Activated naive CD4-positive, alpha-beta T cell treated with anti-CD3 and anti-CD28 coated beads, Interleukin-2, amount 50 U/mL, for 72 hours (primary cell): ENCODE data around the gene KRT81. TPM values are rescaled to one million over a fixed set of nuclear protein-coding genes. Genes with fewer than 3 reads are reported as not detected.
"Not testable (repeated sequence)": the region's sequence is repeated elsewhere in the genome, so short reads cannot be mapped to it uniquely, and the experiment has no call there.

ENCODE experiments used
- ATAC-seq, 2 donors: fragments of 150-1000 bp; cut with Tn5 transposase; 2 replicates each; pipeline ENCODE4 v1.10.0; 2021; ENCODE audit warnings: mild to moderate bottlenecking in 2 of 2, moderate library complexity in 2 of 2
- DNase-seq, 2 donors: peaks; one replicate each; pipeline ENCODE4 v3.0.0; 2021 to 2022; ENCODE audit warnings: low spot score in 2 of 2
- H3K27ac Mint-ChIP-seq, 2 donors: one replicate each; pipeline ENCODE4 v1.8.0; 2022; ENCODE audit warnings: mild to moderate bottlenecking in 2 of 2, mixed read lengths in 2 of 2
- H3K36me3 Mint-ChIP-seq, 2 donors: one replicate each; pipeline ENCODE4 v1.8.0; 2022; ENCODE audit warnings: mixed read lengths in 2 of 2
- H3K9me3 Mint-ChIP-seq, 2 donors: one replicate each; pipeline ENCODE4 v1.8.0; 2022; ENCODE audit warnings: mixed read lengths in 2 of 2
- total RNA-seq, 2 donors: library from RNA; stranded (reverse); gene quantifications; one replicate each; pipeline ENCODE4 v1.2.3, GENCODE V29; 2022

KRT81 gene
- total RNA-seq, 2 donors from 2014 or later = not detected

- Mint-ChIP-seq H3K9me3 (no peaks in the 10 kb centered on the region), H3K36me3 (no peaks in the 10 kb centered on the region), H3K27ac (no peak overlapping the region)
- DNase-seq (peak in 1 of 2 donors; percentile 26), ATAC-seq (no peak)
These were observed 24.1 kb downstream of the KRT81 start for GRCh38 chr12:52267266-52267665.

GRCh38 chr12:52266514-52266913 is 24.8 kb downstream of the KRT81 start:
- DNase-seq (peak in 1 of 2 donors; percentile 14), ATAC-seq (no peak)
- no peak overlapping the region for H3K27ac Mint-ChIP-seq
- no peaks in the 10 kb centered on the region for H3K9me3 Mint-ChIP-seq
- no peaks in the 10 kb centered on the region for H3K36me3 Mint-ChIP-seq

GRCh38 chr12:52264435-52264825 is 26.9 kb downstream of the KRT81 start:
- no peak overlapping the region for H3K27ac Mint-ChIP-seq
- DNase-seq (no peak), ATAC-seq (no peak)
- H3K36me3 Mint-ChIP-seq = peaks cover 0 to 11% of the 10 kb centered on the region in 2 donors
- H3K9me3 Mint-ChIP-seq = no peaks in the 10 kb centered on the region

- Mint-ChIP-seq H3K36me3 (peaks cover 0 to 15% of the 10 kb centered on the region in 2 donors), H3K27ac (no peak overlapping the region)
These were observed 27.4 kb downstream of the KRT81 start for GRCh38 chr12:52263761-52264434.

GRCh38 chr12:52262286-52262685 is 29.0 kb downstream of the KRT81 start:
- Mint-ChIP-seq H3K36me3 (peaks cover 0 to 15% of the 10 kb centered on the region in 2 donors), H3K9me3 (no peaks in the 10 kb centered on the region), H3K27ac (no peak overlapping the region)
- DNase-seq (peak in 1 of 2 donors; percentile 7), ATAC-seq (no peak)

More at GRCh38 chr12:52263761-52264434, 27.4 kb downstream of the KRT81 start:
- DNase-seq (peak in 1 of 2 donors; percentile 38), ATAC-seq (no peak)
- no peaks in the 10 kb centered on the region for H3K9me3 Mint-ChIP-seq

GRCh38 chr12:52261208-52261484 is 30.2 kb downstream of the KRT81 start:
- H3K9me3 Mint-ChIP-seq = no peaks in the 10 kb centered on the region

GRCh38 chr12:52260361-52261207 is 30.8 kb downstream of the KRT81 start:
- DNase-seq (peak in 1 of 2 donors; percentile 30), ATAC-seq (no peak)
- Mint-ChIP-seq H3K9me3 (no peaks in the 10 kb centered on the region), H3K27ac (no peak overlapping the region), H3K36me3 (peaks cover 0 to 15% of the 10 kb centered on the region in 2 donors)

More at GRCh38 chr12:52261208-52261484, 30.2 kb downstream of the KRT81 start:
- ATAC-seq (no peak), DNase-seq (no peak)
- H3K36me3 Mint-ChIP-seq = peaks cover 0 to 15% of the 10 kb centered on the region in 2 donors
- H3K27ac Mint-ChIP-seq = no peak overlapping the region

- ATAC-seq = no peak
- peaks cover 0 to 15% of the 10 kb centered on the region in 2 donors for H3K36me3 Mint-ChIP-seq
- H3K27ac Mint-ChIP-seq = no peak overlapping the region
- DNase-seq = peak in 1 of 2 donors; percentile 11
- no peaks in the 10 kb centered on the region for H3K9me3 Mint-ChIP-seq
These were observed 31.6 kb downstream of the KRT81 start for GRCh38 chr12:52259657-52260243.

GRCh38 chr12:52258335-52258901 is 32.9 kb downstream of the KRT81 start:
- Mint-ChIP-seq H3K9me3 (no peaks in the 10 kb centered on the region), H3K27ac (no peak overlapping the region), H3K36me3 (peaks cover 0 to 15% of the 10 kb centered on the region in 2 donors)
- DNase-seq (peak in 1 of 2 donors; percentile 28), ATAC-seq (peak in 1 of 2 donors; percentile 41)

- H3K27ac Mint-ChIP-seq, ATAC-seq, H3K9me3 Mint-ChIP-seq: not testable (repeated sequence)
- H3K36me3 Mint-ChIP-seq = peaks cover 0 to 15% of the 10 kb centered on the region in 2 donors
- peak in 1 of 2 donors; percentile 9 for DNase-seq
These were observed 33.4 kb downstream of the KRT81 start for GRCh38 chr12:52257922-52258321.

GRCh38 chr12:52257074-52257551 is 34.2 kb downstream of the KRT81 start:
- no peaks in the 10 kb centered on the region for H3K9me3 Mint-ChIP-seq
- H3K36me3 Mint-ChIP-seq = peaks cover 0 to 15% of the 10 kb centered on the region in 2 donors
- ATAC-seq (no peak), DNase-seq (peak in 1 of 2 donors; percentile 26)
- H3K27ac Mint-ChIP-seq = no peak overlapping the region

- Mint-ChIP-seq H3K36me3 (peaks cover 0 to 15% of the 10 kb centered on the region in 2 donors), H3K27ac (no peak overlapping the region), H3K9me3 (no peaks in the 10 kb centered on the region)
- DNase-seq (no peak), ATAC-seq (no peak)
These were observed 34.8 kb downstream of the KRT81 start for GRCh38 chr12:52256584-52256935.

GRCh38 chr12:52255926-52256583 is 35.3 kb downstream of the KRT81 start:
- peak in 1 of 2 donors; percentile 18 for DNase-seq
- Mint-ChIP-seq H3K36me3 (peaks cover 0 to 13% of the 10 kb centered on the region in 2 donors), H3K9me3 (no peaks in the 10 kb centered on the region), H3K27ac (no peak overlapping the region)
- no peak for ATAC-seq

- no peak overlapping the region for H3K27ac Mint-ChIP-seq
- no peaks in the 10 kb centered on the region for H3K9me3 Mint-ChIP-seq
- DNase-seq (no peak), ATAC-seq (no peak)
- peaks cover 0 to 6% of the 10 kb centered on the region in 2 donors for H3K36me3 Mint-ChIP-seq
These were observed 36.2 kb downstream of the KRT81 start for GRCh38 chr12:52254965-52255751.

- Mint-ChIP-seq H3K9me3 (no peaks in the 10 kb centered on the region), H3K36me3 (peaks cover 4 to 6% of the 10 kb centered on the region in 2 donors), H3K27ac (no peak overlapping the region)
- DNase-seq = no peak
- ATAC-seq = no peak
These were observed 37.0 kb downstream of the KRT81 start for GRCh38 chr12:52254180-52254964.
